Karpas-422 (cell line): Measurements from ENCODE around the gene PPFIBP2. TPM values are rescaled to one million over a fixed set of nuclear protein-coding genes. Genes with fewer than 3 reads are reported as not detected.

Experiments used
- DNase-seq: peaks from one replicate; pipeline ENCODE4 v3.0.0-alpha.2; 2015
- H2AFZ ChIP-seq: fragments of 200-600 bp; sonication (generic); 2 replicates; pipeline ENCODE4 v1.6.1; 2014; ENCODE audit warnings: antibody characterized with exemption, low read length, mixed read lengths
- H3K27ac ChIP-seq: fragments of 200-600 bp; sonication (generic); 2 replicates; pipeline ENCODE4 v1.5.1; 2014; ENCODE audit warnings: mild to moderate bottlenecking, low read length, moderate library complexity
- H3K27me3 ChIP-seq: fragments of 200-600 bp; sonication (generic); 2 replicates; pipeline ENCODE4 v1.6.1; 2014; ENCODE audit warnings: low read length, mixed read lengths
- H3K36me3 ChIP-seq: fragments of 200-600 bp; sonication (generic); 2 replicates; pipeline ENCODE4 v1.6.1; 2014; ENCODE audit warnings: low read length, mixed read lengths; ENCODE audit not compliant: insufficient read depth
- H3K4me1 ChIP-seq: fragments of 200-600 bp; sonication (generic); 2 replicates; pipeline ENCODE4 v1.6.1; 2014; ENCODE audit warnings: mild to moderate bottlenecking, low read length, mixed read lengths
- H3K4me2 ChIP-seq: fragments of 200-600 bp; sonication (generic); 2 replicates; pipeline ENCODE4 v1.6.1; 2014; ENCODE audit warnings: low read length, low read depth, mild to moderate bottlenecking; ENCODE audit not compliant: poor library complexity, severe bottlenecking
- H3K4me3 ChIP-seq: fragments of 200-600 bp; sonication (generic); 2 replicates; pipeline ENCODE4 v1.5.1; 2014; ENCODE audit warnings: mild to moderate bottlenecking, antibody characterized with exemption, low read length, mixed read lengths
- H3K79me2 ChIP-seq: fragments of 200-600 bp; sonication (generic); 2 replicates; pipeline ENCODE4 v1.6.1; 2014; ENCODE audit warnings: mild to moderate bottlenecking, low read length, mixed read lengths
- H3K9ac ChIP-seq: fragments of 200-600 bp; sonication (generic); 2 replicates; pipeline ENCODE4 v1.6.0; 2014; ENCODE audit warnings: low read length
- H3K9me2 ChIP-seq: fragments of 200-600 bp; sonication (generic), shearing (Covaris generic); replicated peaks from 2 replicates; pipeline ENCODE4 v1.6.0; 2014; ENCODE audit warnings: mild to moderate bottlenecking, low read length, moderate library complexity; ENCODE audit not compliant: insufficient read depth
- H3K9me3 ChIP-seq: fragments of 300-700, 200-600 bp; sonication (generic); 2 replicates; pipeline ENCODE4 v1.6.1; 2014; ENCODE audit warnings: low read length, mixed read lengths
- H4K20me1 ChIP-seq: fragments of 200-600 bp; sonication (generic); 2 replicates; pipeline ENCODE4 v1.6.1; 2014; ENCODE audit warnings: mild to moderate bottlenecking, antibody characterized with exemption, low read length, low read depth; ENCODE audit not compliant: insufficient read depth
- total RNA-seq: library from RNA; depleted of rRNA; stranded (reverse); fragments of >200 nt; shearing (Covaris generic); gene quantifications from 2 replicates; pipeline ENCODE4 v1.2.3, GENCODE V29; 2014; ENCODE audit warnings: low replicate concordance

Gene PPFIBP2
- total RNA-seq, 1 experiment from 2014 or later: 36.5 TPM

DNA sequence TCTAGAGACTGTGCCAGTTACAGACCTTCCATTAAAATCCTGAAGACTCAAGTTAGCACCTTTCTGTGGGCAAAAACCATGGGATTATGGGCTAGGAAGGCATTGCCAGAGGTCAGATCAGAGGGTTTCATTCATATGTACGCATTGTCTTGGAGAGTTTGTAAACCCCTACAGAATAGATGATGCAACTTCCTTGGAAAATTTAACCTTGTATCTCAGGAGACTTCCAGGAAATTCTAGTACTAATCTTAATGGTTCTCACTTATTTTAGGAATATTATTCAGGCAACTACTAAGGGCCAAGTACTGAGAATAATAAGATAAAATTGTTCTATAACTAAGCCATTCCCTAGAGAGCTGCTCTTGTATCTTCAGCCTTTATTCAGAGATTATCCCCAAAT is 21.5 kb upstream of the PPFIBP2 start:
- Histone ChIP-seq H3K9me2 (no peaks in the 10 kb centered on the region), H3K4me3 (no peak overlapping the region), H3K4me1 (peaks cover 31% of the 10 kb centered on the region), H3K27me3 (no peaks in the 10 kb centered on the region), H3K9me3 (no peaks in the 10 kb centered on the region), H2AFZ (no peak overlapping the region), H3K9ac (no peak overlapping the region), H3K27ac (no peak overlapping the region), H3K4me2 (no peak overlapping the region), H3K36me3 (no peaks in the 10 kb centered on the region), H3K79me2 (no peaks in the 10 kb centered on the region), H4K20me1 (no peaks in the 10 kb centered on the region)
- DNase-seq: no peak

DNA sequence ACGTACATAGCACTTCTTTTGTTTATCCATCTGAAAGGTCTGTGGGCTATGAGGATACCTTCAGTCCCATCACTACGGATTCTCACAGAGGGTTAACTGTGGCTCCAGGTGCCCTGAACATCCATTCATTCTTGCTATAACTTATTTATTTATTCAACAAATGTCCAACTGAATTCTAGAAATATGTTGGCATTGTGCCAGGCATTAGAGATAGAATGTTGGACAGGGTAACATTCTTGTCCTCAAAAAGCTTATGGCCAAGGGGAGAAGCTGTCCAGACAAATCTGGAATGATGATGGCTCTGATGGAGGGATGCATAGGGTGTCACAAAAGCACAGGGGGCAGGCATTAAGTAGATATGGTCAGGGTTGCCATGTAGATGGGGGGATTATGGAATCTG is 20.1 kb upstream of the PPFIBP2 start:
- Histone ChIP-seq H3K4me2 (no peak overlapping the region), H3K27me3 (no peaks in the 10 kb centered on the region), H3K9me2 (no peaks in the 10 kb centered on the region), H3K36me3 (no peaks in the 10 kb centered on the region), H3K79me2 (no peaks in the 10 kb centered on the region), H4K20me1 (no peaks in the 10 kb centered on the region), H3K4me3 (no peak overlapping the region), H3K9ac (no peak overlapping the region), H2AFZ (no peak overlapping the region), H3K9me3 (no peaks in the 10 kb centered on the region), H3K27ac (no peak overlapping the region), H3K4me1 (peaks cover 44% of the 10 kb centered on the region)
- no peak for DNase-seq

DNA sequence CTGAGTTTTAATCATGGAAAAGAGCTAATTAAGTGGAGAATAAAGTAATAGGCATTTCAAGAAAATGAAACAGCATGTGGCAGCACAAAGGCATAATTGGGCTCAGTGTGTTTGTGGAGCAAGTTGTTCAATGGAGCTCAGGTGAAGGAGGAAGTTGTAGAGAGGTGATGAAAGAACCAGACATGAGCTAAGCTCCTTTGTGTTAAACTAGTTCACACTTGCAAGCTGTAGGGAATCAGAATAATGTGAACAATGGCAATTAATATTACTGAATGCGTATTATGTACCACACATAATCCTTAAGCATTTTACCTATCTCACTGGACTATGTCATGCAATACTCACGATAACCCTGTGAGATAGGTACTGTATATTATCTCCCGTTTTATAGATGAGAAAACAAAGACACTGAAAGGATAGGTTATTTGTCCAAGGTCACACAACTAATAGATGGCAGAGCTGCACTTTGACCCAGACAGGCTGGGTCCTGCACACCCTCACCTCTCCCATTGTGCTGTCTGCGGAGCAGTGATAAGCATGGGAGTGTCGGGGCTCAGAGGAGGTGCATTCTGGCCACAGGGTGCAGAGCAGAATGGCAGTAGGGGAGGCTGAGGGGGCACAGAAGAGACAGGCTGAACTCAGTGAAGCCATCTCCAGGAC is 19.6 kb upstream of the PPFIBP2 start:
- Histone ChIP-seq H2AFZ (no peak overlapping the region), H3K4me3 (no peak overlapping the region), H3K27me3 (no peaks in the 10 kb centered on the region), H3K79me2 (no peaks in the 10 kb centered on the region), H3K4me1 (peaks cover 44% of the 10 kb centered on the region), H3K27ac (no peak overlapping the region), H3K9ac (no peak overlapping the region), H3K9me2 (no peaks in the 10 kb centered on the region), H3K4me2 (no peak overlapping the region), H4K20me1 (no peaks in the 10 kb centered on the region), H3K9me3 (no peaks in the 10 kb centered on the region), H3K36me3 (no peaks in the 10 kb centered on the region)
- no peak for DNase-seq

DNA sequence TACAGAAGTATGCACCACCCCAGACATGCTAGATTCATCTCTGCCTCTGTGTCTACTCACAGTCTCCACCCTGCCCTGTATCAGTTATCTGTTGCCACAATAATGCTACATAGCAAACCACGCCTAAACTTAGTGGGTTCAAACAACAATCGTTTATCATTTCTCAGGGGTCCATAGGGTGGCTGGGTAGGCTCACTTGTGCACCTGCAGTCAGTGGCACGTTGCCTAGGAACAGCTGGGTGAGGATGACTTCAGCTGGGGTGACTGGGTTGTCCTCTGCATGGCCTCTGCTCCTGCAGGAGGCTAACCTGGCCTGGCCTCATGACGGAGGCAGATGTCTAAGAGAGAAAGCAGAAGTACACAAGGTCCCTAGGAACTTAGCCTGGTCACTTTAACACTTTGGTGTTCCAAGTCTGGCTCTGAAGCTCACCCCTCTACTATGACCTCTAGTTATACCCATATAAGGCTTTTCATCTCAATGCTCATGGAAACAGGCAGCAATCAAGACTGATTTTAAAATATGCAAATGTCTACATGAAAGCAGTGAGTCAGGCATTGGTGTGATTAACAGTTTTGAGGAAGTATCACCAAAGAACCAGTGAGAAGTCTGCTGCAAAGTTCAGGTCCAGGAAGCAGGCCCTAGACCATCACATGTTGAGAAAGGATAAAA is 17.8 kb upstream of the PPFIBP2 start:
- Histone ChIP-seq H3K27me3 (no peaks in the 10 kb centered on the region), H3K9me3 (no peaks in the 10 kb centered on the region), H3K9ac (peak overlapping the region; percentile 39; the same call in 1 of the 2 replicates), H3K9me2 (no peaks in the 10 kb centered on the region), H4K20me1 (no peaks in the 10 kb centered on the region), H2AFZ (0 out of 2 replicates have a peak overlapping the region, but pooled peaks have one; percentile 32), H3K79me2 (no peaks in the 10 kb centered on the region), H3K4me3 (0 out of 2 replicates have a peak overlapping the region, but pooled peaks have one; percentile 24), H3K4me2 (peak overlapping the region; percentile 64), H3K4me1 (peaks cover 46% of the 10 kb centered on the region), H3K36me3 (no peaks in the 10 kb centered on the region), H3K27ac (peak overlapping the region; percentile 92)
- DNase-seq: peak; percentile 94

DNA sequence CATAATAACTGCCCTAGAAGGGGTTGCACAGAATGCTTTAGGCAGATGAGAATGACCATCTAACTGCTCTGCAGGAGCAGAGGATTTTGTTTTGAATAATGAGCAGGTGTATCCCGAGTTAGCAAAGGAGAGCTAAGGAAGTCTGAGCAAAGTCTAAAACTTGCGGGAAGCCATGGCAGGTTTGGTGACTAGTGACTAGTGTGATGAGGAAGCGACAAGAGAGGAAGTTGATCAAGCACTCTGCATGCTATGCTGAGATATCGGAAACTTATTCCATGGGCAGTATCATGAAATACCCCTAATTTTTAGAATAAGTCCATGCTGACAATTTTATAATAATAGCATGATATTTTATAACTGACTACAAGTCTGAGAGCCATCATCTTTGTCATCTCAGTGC is 15.6 kb upstream of the PPFIBP2 start:
- H3K27ac ChIP-seq: peak overlapping the region; percentile 92; the same call in 1 of the 2 replicates
- no peak overlapping the region for H3K9ac ChIP-seq
- no peak for DNase-seq
- H3K4me3 ChIP-seq: no peak overlapping the region
- no peaks in the 10 kb centered on the region for H3K27me3 ChIP-seq
- no peak overlapping the region for H2AFZ ChIP-seq
- H3K4me1 ChIP-seq: peaks cover 46% of the 10 kb centered on the region
- H4K20me1 ChIP-seq: no peaks in the 10 kb centered on the region
- no peak overlapping the region for H3K4me2 ChIP-seq
- H3K9me3 ChIP-seq: no peaks in the 10 kb centered on the region
- no peaks in the 10 kb centered on the region for H3K9me2 ChIP-seq
- no peaks in the 10 kb centered on the region for H3K79me2 ChIP-seq
- no peaks in the 10 kb centered on the region for H3K36me3 ChIP-seq

DNA sequence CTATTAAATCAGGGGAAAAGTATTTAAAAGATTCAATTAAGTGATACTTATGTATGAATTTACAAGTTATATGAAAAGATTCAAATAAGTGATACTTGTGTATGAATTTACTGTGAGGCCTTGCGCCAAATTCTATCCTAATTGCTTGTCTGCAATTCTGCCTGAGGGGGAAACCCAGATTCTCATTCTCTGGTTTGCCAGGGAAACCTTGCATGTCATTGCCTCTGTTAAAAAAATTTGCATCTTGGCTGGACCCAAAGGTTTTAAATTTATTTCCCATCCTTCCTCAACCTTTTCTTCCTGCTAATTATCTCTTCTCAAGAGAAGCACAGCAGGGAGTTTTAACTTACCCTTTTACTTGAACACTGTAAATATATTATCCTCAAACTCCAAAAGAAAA is 14.7 kb upstream of the PPFIBP2 start:
- Histone ChIP-seq H3K4me1 (peaks cover 46% of the 10 kb centered on the region), H4K20me1 (no peaks in the 10 kb centered on the region), H3K79me2 (no peaks in the 10 kb centered on the region)

DNA sequence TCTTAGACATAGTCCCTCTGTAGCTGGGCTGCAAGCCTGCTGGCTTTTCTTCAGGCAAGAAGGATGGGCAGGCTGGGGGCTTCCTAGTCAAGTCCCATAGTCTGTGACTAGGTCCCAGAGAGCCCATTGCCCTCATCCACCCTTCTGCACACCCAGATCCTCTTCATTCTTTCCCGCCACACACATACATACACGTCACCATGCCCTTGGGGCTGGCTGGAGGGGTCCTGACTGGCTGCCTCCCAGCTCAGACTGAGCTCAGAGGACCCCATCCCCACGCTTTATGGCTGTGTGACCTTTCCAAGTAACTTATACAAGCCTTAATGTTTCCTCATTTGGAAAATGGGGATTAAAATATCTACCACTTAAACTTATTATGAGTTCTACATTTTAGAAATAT is 13.5 kb upstream of the PPFIBP2 start:
- Histone ChIP-seq H3K9me3 (no peaks in the 10 kb centered on the region), H4K20me1 (no peaks in the 10 kb centered on the region), H3K27ac (no peak overlapping the region), H3K9me2 (no peaks in the 10 kb centered on the region), H3K36me3 (no peaks in the 10 kb centered on the region), H3K4me3 (no peak overlapping the region), H3K79me2 (no peaks in the 10 kb centered on the region), H3K27me3 (no peaks in the 10 kb centered on the region), H3K9ac (no peak overlapping the region), H2AFZ (no peak overlapping the region), H3K4me2 (no peak overlapping the region), H3K4me1 (peaks cover 42% of the 10 kb centered on the region)
- no peak for DNase-seq

More for the DNA sequence above, 14.7 kb upstream of the PPFIBP2 start:
- no peaks in the 10 kb centered on the region for H3K27me3 ChIP-seq
- no peak overlapping the region for H3K4me2 ChIP-seq
- H2AFZ ChIP-seq: no peak overlapping the region
- H3K9me3 ChIP-seq: no peaks in the 10 kb centered on the region
- H3K9me2 ChIP-seq: no peaks in the 10 kb centered on the region
- DNase-seq: no peak
- H3K36me3 ChIP-seq: no peaks in the 10 kb centered on the region
- no peak overlapping the region for H3K4me3 ChIP-seq
- no peak overlapping the region for H3K9ac ChIP-seq
- H3K27ac ChIP-seq: no peak overlapping the region

DNA sequence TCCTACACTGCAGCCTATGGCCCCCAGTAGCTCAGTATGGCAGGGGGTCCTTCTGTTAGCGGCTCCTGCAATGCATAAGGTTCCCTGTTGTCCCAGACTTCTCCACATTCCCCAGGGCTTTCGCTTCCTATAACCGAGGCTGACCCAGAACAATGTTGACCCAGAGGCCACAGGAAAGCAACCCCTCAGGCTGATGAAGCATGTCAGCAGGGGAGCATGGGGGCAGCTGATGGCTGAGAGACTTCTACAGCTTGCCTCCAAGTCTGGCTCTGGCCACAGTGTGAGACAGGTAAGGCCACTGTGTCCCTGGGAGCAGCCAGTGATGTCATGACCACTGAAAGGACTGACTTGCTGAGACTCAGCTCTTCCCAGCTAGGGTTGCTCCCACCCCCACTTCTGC is 12.5 kb upstream of the PPFIBP2 start:
- Histone ChIP-seq H3K9me2 (no peaks in the 10 kb centered on the region), H3K36me3 (no peaks in the 10 kb centered on the region), H2AFZ (no peak overlapping the region), H3K4me1 (peaks cover 32% of the 10 kb centered on the region), H3K9me3 (no peaks in the 10 kb centered on the region), H3K79me2 (no peaks in the 10 kb centered on the region), H3K4me2 (no peak overlapping the region), H3K4me3 (no peak overlapping the region), H3K9ac (no peak overlapping the region), H3K27me3 (no peaks in the 10 kb centered on the region), H4K20me1 (no peaks in the 10 kb centered on the region), H3K27ac (no peak overlapping the region)
- DNase-seq: no peak
